Heart left ventricle (tissue), 16 donors: ENCODE measurements around the gene CAST. TPM values are rescaled to one million over a fixed set of nuclear protein-coding genes. Genes with fewer than 3 reads are reported as not detected.

Experiments
- ATAC-seq, 4 donors: fragments of 200-7000 bp; cut with Tn5 transposase; one replicate each; pipeline ENCODE4 v1.9.1; 2020 to 2022; ENCODE audit warnings: moderate library complexity in 4 of 4, mild to moderate bottlenecking in 3 of 4, moderate number of reproducible peaks in 1 of 4
- DNase-seq, 5 donors: peaks; one replicate each; pipeline ENCODE4 v3.0.0-alpha.2; 2020
- H3K27ac ChIP-seq, 12 donors: fragments of 200-600 bp; sonication (generic) in 4 of 12; one replicate each; pipeline versions ENCODE4 v1.5.0 to v1.8.0; 2016 to 2022; ENCODE audit warnings: mild to moderate bottlenecking in 2 of 12
- H3K27me3 ChIP-seq, 9 donors: fragments of 200-600 bp; sonication (generic) in 2 of 9; one replicate each; pipeline versions ENCODE4 v1.5.1 to v1.8.0; 2016 to 2022; ENCODE audit warnings: mild to moderate bottlenecking in 3 of 9
- H3K36me3 ChIP-seq, 9 donors: fragments of 200-600 bp; sonication (generic) in 2 of 9; one replicate each; pipeline versions ENCODE4 v1.5.0 to v1.8.0; 2018 to 2022; ENCODE audit warnings: mild to moderate bottlenecking in 2 of 9
- H3K4me1 ChIP-seq, 12 donors: fragments of 200-600 bp; sonication (generic) in 4 of 12; one replicate each; pipeline versions ENCODE4 v1.5.0 to v1.8.0; 2016 to 2022; ENCODE audit warnings: mild to moderate bottlenecking in 3 of 12
- H3K4me3 ChIP-seq, 12 donors: fragments of 200-600 bp; sonication (generic) in 4 of 12; one replicate each; pipeline versions ENCODE4 v1.5.0 to v1.8.0; 2017 to 2022; ENCODE audit warnings: mild to moderate bottlenecking in 9 of 12, moderate library complexity in 4 of 12
- H3K9me3 ChIP-seq, 12 donors: fragments of 200-600 bp; sonication (generic) in 4 of 12; one replicate each; pipeline versions ENCODE4 v1.5.0 to v1.8.0; 2016 to 2022; ENCODE audit warnings: mild to moderate bottlenecking in 1 of 12
- CTCF ChIP-seq, 12 donors: fragments of 200-600 bp; sonication (generic) in 4 of 12; IDR thresholded peaks; one replicate each; pipeline versions ENCODE4 v1.5.0 to v1.8.0; 2018 to 2022; ENCODE audit warnings: antibody characterized with exemption in 12 of 12, mild to moderate bottlenecking in 5 of 12
- POLR2A ChIP-seq, 2 donors: fragments of 450-650 bp; IDR thresholded peaks; one replicate each; pipeline ENCODE4 v1.6.1; 2017; ENCODE audit warnings: antibody characterized with exemption in 2 of 2, mild to moderate bottlenecking in 2 of 2, moderate library complexity in 2 of 2
- WGBS, 4 donors: extraction: QIAGEN DNeasy Blood & Tissue Kit in 2 of 4; methylation state at CpG; one replicate each; pipeline versions ENCODE4 v1.1.5 to v1.1.7; 2013 to 2018; 5-methylcytosine and 5-hydroxymethylcytosine counted together
- intact Hi-C, 10 donors: fragments of 100-400 bp; cut with DNase I; formaldehyde crosslinking; loops; one replicate each; pipeline versions ENCODE4 v1.11.1 to v1.14.2; 2022
- polyA plus RNA-seq, 2 donors: library from polyadenylated mRNA; stranded (reverse); fragments of 200-250 nt; gene quantifications; one replicate each; pipeline ENCODE4 v1.2.3, GENCODE V29; 2013
- total RNA-seq, 9 donors: library from RNA; depleted of rRNA in 2 of 9; stranded (reverse); fragments of >200 nt in 2 of 9; fragmentation: NEBNext Ultra II Directional in 3 of 9; extraction: Animal tissue kit (Norgen Biotek cat#: 25700) in 3 of 9; gene quantifications; one replicate each; pipeline versions ENCODE4 v1.1.0 to v1.2.4, GENCODE V29; 2016 to 2023
- donor health status: ischemic (EF 13 %, LVEDD 7.1; RV severe dilation, severe dysfunction).
- donor health status: healthy with polysubstance abuse.
- donor health status: DM: no; HTN: yes; CAD: no.
- donor health status: DM: no; HTN: no; CAD: no.
- donor health status: ischemic (EF 25% LVEDD 6.9; RV normal size, moderate dysfunction).
- donor health status: ischemic (EF 25% LVEDD 5.7; RV mildly dilated, moderate dysfunction).
- donor health status: healthy.
- donor health status: DM: yes; HTN: yes; CAD: no.
- donor health status: ischemic (EF 35%, LVEDD 5.7; RV mildly dilated, moderate dysfunction).
- donor health status: nonischemic (EF 11% LVEDD 7.7; RV severe dilation, severe dysfunction).
- donor health status: DM: yes; HTN: yes; CAD: no.
- donor health status: PGD.
- donor health status: ischemic (EF 29% LVEDD 5.4; RV normal size, mild dysfunction).
- donor health status: nonischemic (EF 23%, LVEDD 6.1; RV moderate dilation, normal function).

The CAST gene
- total and polyA plus RNA-seq, 11 donors, result 179 to 748 (median 536) TPM

GRCh38 chr5:96721351-96721977, 59.3 kb downstream of the CAST start:
- H3K4me1 ChIP-seq, result peaks cover 4 to 93% (median 46%) of the 10 kb centered on the region in 12 donors
- H3K27me3 ChIP-seq, result no peaks in the 10 kb centered on the region
- ATAC-seq, result peak; percentile 24 to 68 (median 52)
- H3K9me3 ChIP-seq, result no peaks in the 10 kb centered on the region
- intact Hi-C loops, result no loop called here
- no peak overlapping the region for H3K4me3 ChIP-seq
- H3K27ac ChIP-seq, result peak overlapping the region in 11 of 12 donors; percentile 4 to 98 (median 35)
- DNase-seq, result peak in 2 of 5 donors; percentile 38 to 70
- no peak for TF ChIP-seq POLR2A (IDR thresholded peaks at IDR 0.05)
- TF ChIP-seq CTCF (IDR thresholded peaks at IDR 0.05), result no peak
- H3K36me3 ChIP-seq, result peaks cover 0 to 35% (median 19%) of the 10 kb centered on the region in 9 donors

DNA sequence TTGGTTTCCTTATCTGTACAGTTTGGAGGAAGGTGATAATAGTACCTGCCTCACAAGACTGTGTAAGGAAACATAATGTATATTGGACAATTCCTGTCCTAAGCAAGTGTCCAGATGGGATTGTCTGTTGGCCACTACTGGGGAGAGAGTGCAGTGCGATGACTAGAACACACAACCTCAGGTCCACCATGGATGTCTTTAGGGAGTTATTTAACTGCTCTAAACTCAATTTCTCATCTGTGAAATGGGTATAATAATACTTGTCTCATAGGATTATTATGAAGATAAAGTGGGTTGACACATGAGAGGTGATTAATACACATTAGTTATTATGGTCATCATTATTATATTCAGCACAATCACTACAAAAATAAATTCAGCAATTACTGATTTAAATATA, 63.1 kb downstream of the CAST start:
- no peaks in the 10 kb centered on the region for H3K9me3 ChIP-seq
- H3K36me3 ChIP-seq, result peaks cover 0 to 68% (median 49%) of the 10 kb centered on the region in 9 donors
- H3K4me1 ChIP-seq, result peaks cover 0 to 62% (median 26%) of the 10 kb centered on the region in 12 donors
- no peak overlapping the region for H3K4me3 ChIP-seq
- ATAC-seq (no peak), DNase-seq (no peak)
- H3K27me3 ChIP-seq, result no peaks in the 10 kb centered on the region
- peak overlapping the region in 8 of 12 donors; percentile 0 to 56 (median 25) for H3K27ac ChIP-seq
- TF ChIP-seq POLR2A (IDR thresholded peaks at IDR 0.05) (no peak), CTCF (IDR thresholded peaks at IDR 0.05) (no peak)
- intact Hi-C loops, result no loop called here
- WGBS, 4 donors, result 96 to 100% (median 99%) methylated on average over 1 of the region's 1 CpG

GRCh38 chr5:96726802-96727201, 64.6 kb downstream of the CAST start:
- no peak for TF ChIP-seq CTCF (IDR thresholded peaks at IDR 0.05)
- no peak for TF ChIP-seq POLR2A (IDR thresholded peaks at IDR 0.05)
- Histone ChIP-seq H3K27ac (peak overlapping the region in 9 of 12 donors; percentile 1 to 56 (median 27)), H3K27me3 (no peaks in the 10 kb centered on the region), H3K9me3 (no peaks in the 10 kb centered on the region), H3K4me3 (no peak overlapping the region), H3K36me3 (peaks cover 3 to 77% (median 61%) of the 10 kb centered on the region in 9 donors), H3K4me1 (peaks cover 0 to 48% (median 16%) of the 10 kb centered on the region in 12 donors)
- intact Hi-C loops, result no loop called here
- ATAC-seq (peak; percentile 18 to 63 (median 40)), DNase-seq (no peak)
- WGBS, 4 donors, result 49 to 64% (median 59%) methylated on average over 4 of the region's 4 CpGs

DNA sequence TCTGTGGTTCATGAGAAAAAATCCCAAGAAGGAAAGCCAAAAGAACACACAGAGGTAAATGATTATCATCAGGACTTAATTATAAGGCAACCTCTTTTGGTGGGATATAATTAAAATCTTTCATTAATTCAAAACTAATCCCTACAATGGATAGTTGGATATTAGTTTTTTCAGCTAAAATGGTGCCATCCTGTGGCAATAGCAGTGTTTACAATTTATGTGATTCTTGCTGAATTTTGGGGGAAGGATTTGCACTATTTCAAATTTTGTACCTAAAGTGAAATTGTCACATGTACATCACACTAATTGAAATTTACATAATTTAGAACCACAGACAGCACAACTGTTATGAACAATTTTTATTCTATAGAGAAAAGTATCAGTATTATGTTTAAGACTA, 67.0 kb downstream of the CAST start:
- TF ChIP-seq CTCF (IDR thresholded peaks at IDR 0.05), result peak in 8 of 12 donors; percentile 16 to 47 (median 28)
- no peak for TF ChIP-seq POLR2A (IDR thresholded peaks at IDR 0.05)
- DNase-seq, result no peak
- peaks cover 3 to 72% (median 60%) of the 10 kb centered on the region in 9 donors for H3K36me3 ChIP-seq
- H3K27ac ChIP-seq, result no peak overlapping the region
- H3K9me3 ChIP-seq, result no peaks in the 10 kb centered on the region
- peaks cover 0 to 39% (median 13%) of the 10 kb centered on the region in 12 donors for H3K4me1 ChIP-seq
- no peak overlapping the region for H3K4me3 ChIP-seq
- intact Hi-C loops, result no loop called here
- no peaks in the 10 kb centered on the region for H3K27me3 ChIP-seq
- ATAC-seq, result no peak
